A549 (cell line): ENCODE results near the gene NINJ1. TPM values are rescaled to one million over a fixed set of nuclear protein-coding genes. Genes with fewer than 3 reads are reported as not detected.
A peak's percentile ranks its signal among the peaks of the same experiment; 100 is the strongest.

Source experiments
- ATAC-seq, 2 experiments: fragments of 200-7000 bp in 1 of 2; fragments of >200 bp in 1 of 2; cut with Nextera tagmentation in 1 of 2; cut with Tn5 transposase in 1 of 2; 3 replicates each; pipeline versions ENCODE4 v1.8.0 to v1.9.1; 2018 to 2020; ENCODE audit warnings: mild to moderate bottlenecking in 1 of 2, moderate library complexity in 1 of 2
- CTCF ChIA-PET: fragments of 300-600 bp; sonication (Branson Sonifier 250); formaldehyde crosslinking; extraction: SDS; loops from one replicate; lab custom pipeline; 2021; ENCODE audit warnings: antibody characterized with exemption, inconsistent platforms; lab: Yijun Ruan, JAX
- POLR2A ChIA-PET: fragments of 350-600 bp; formaldehyde crosslinking; extraction: SDS; loops from one replicate; lab custom pipeline; 2021; ENCODE audit warnings: antibody characterized with exemption, inconsistent platforms; lab: Yijun Ruan, JAX
- DNase-seq, 2 experiments: peaks; one replicate each; pipeline versions ENCODE4 v3.0.0 to v3.0.0-alpha.2; 2011 to 2016; ENCODE audit warnings: low read depth in 1 of 2, low spot score in 1 of 2
- FAIRE-seq: peaks from 2 replicates; lab custom pipeline; 2011; peaks lifted over from hg19 to GRCh38; lab: Jason Lieb, UNC
- H3K27ac ChIP-seq, 2 experiments: fragments of >200 bp; sonication (Bioruptor Twin); formaldehyde crosslinking; 3 replicates each; pipeline ENCODE4 v1.5.1; 2016 to 2017
- H3K4me1 ChIP-seq: fragments of >200 bp; sonication (Bioruptor Twin); formaldehyde crosslinking; 3 replicates; pipeline ENCODE4 v1.6.1; 2016
- H3K4me2 ChIP-seq: fragments of >200 bp; sonication (Bioruptor Twin); formaldehyde crosslinking; 3 replicates; pipeline ENCODE4 v1.6.1; 2016
- H3K4me3 ChIP-seq: fragments of >200 bp; sonication (Bioruptor Twin); formaldehyde crosslinking; 3 replicates; pipeline ENCODE4 v1.5.1; 2016
- H3K9me3 ChIP-seq: fragments of >200 bp; sonication (Bioruptor Twin); formaldehyde crosslinking; 3 replicates; pipeline ENCODE4 v1.6.1; 2016
- BHLHE40 ChIP-seq: IDR thresholded peaks from 2 replicates; pipeline ENCODE4 v1.6.1; 2012; ENCODE audit warnings: low read depth, low read length, inconsistent platforms
- E2F6 ChIP-seq: IDR thresholded peaks from 2 replicates; pipeline ENCODE4 v1.6.1; 2012; ENCODE audit warnings: low read depth, borderline replicate concordance
- ELK1 ChIP-seq: fragments of 150-350 bp; IDR thresholded peaks from 2 replicates; pipeline ENCODE4 v1.6.1; 2014; ENCODE audit warnings: low read depth, mild to moderate bottlenecking, low read length
- EP300 ChIP-seq, 2 experiments: fragments of >200 bp; sonication (Bioruptor Twin); formaldehyde crosslinking; IDR thresholded peaks; 2 replicates in 1 of 2; 3 replicates in 1 of 2; pipeline ENCODE4 v1.6.1; 2016 to 2017
- ESRRA ChIP-seq: fragments of 150-350 bp; IDR thresholded peaks from 2 replicates; pipeline ENCODE4 v1.6.1; 2014; ENCODE audit warnings: mild to moderate bottlenecking, low read length, borderline replicate concordance
- FOXS1 ChIP-seq: fragments of 250-450 bp; sonication (Bioruptor Pico); IDR thresholded peaks from 2 replicates; pipeline ENCODE4 v1.5.0; 2020; ENCODE audit warnings: mild to moderate bottlenecking, moderate library complexity
- GATA3 ChIP-seq: IDR thresholded peaks from 2 replicates; pipeline ENCODE4 v1.6.1; 2012; ENCODE audit warnings: borderline replicate concordance
- HMGXB4 ChIP-seq: fragments of 250-450 bp; sonication (Bioruptor Pico); IDR thresholded peaks from 2 replicates; pipeline ENCODE4 v1.5.0; 2021; ENCODE audit warnings: mild to moderate bottlenecking, moderate library complexity, borderline replicate concordance
- HOXB13 ChIP-seq: fragments of 250-450 bp; sonication (Bioruptor Pico); IDR thresholded peaks from 2 replicates; pipeline ENCODE4 v1.5.0; 2020; ENCODE audit warnings: low read depth, mild to moderate bottlenecking, moderate library complexity
- HOXB5 ChIP-seq: fragments of 250-450 bp; sonication (Bioruptor Pico); IDR thresholded peaks from 2 replicates; pipeline ENCODE4 v1.5.0; 2020; ENCODE audit warnings: mild to moderate bottlenecking, moderate library complexity
- JUN ChIP-seq, 2 experiments: fragments of >200 bp; sonication (Bioruptor Twin); formaldehyde crosslinking; IDR thresholded peaks; 2 replicates in 1 of 2; 3 replicates in 1 of 2; pipeline ENCODE4 v1.6.1; 2016 to 2017
- KDM1A ChIP-seq: fragments of 200-600 bp; sonication (generic); IDR thresholded peaks from 2 replicates; pipeline ENCODE4 v1.6.1; 2016; ENCODE audit warnings: low read depth, mild to moderate bottlenecking
- MAZ ChIP-seq: fragments of 150-350 bp; IDR thresholded peaks from 2 replicates; pipeline ENCODE4 v1.6.1; 2014; ENCODE audit warnings: antibody characterized with exemption, low read depth, low read length, borderline replicate concordance
- RARB ChIP-seq: fragments of 250-450 bp; sonication (Bioruptor Pico); IDR thresholded peaks from 2 replicates; pipeline ENCODE4 v1.8.0; 2021; ENCODE audit warnings: mild to moderate bottlenecking, moderate library complexity
- RCOR1 ChIP-seq: fragments of 150-350 bp; IDR thresholded peaks from 2 replicates; pipeline ENCODE4 v1.6.1; 2014; ENCODE audit warnings: antibody characterized with exemption, low read length, low read depth
- RFX5 ChIP-seq: fragments of 450-650 bp; IDR thresholded peaks from 2 replicates; pipeline ENCODE4 v1.7.1; 2014; ENCODE audit warnings: antibody characterized with exemption, mild to moderate bottlenecking, moderate library complexity
- RNF2 ChIP-seq: fragments of 200-600 bp; sonication (generic); IDR thresholded peaks from 2 replicates; pipeline ENCODE4 v1.6.1; 2016; ENCODE audit warnings: low read depth, mild to moderate bottlenecking, antibody characterized with exemption, moderate library complexity, borderline replicate concordance
- SREBF2 ChIP-seq: fragments of 450-650 bp; IDR thresholded peaks from 2 replicates; pipeline ENCODE4 v1.6.1; 2014; ENCODE audit warnings: mild to moderate bottlenecking, moderate library complexity
- ZC3H11A ChIP-seq: fragments of 450-650 bp; IDR thresholded peaks from 2 replicates; pipeline ENCODE4 v1.6.1; 2014; ENCODE audit warnings: antibody characterized with exemption, mild to moderate bottlenecking
- ZNF302 ChIP-seq: fragments of 250-450 bp; sonication (Bioruptor Pico); IDR thresholded peaks from 2 replicates; pipeline ENCODE4 v1.9.0; 2021; ENCODE audit warnings: inconsistent platforms, mild to moderate bottlenecking, moderate library complexity
- WGBS: methylation state at CpG from one replicate; pipeline ENCODE4 v1.1.6; 2017; ENCODE audit errors: missing lambda C conversion rate; 5-methylcytosine and 5-hydroxymethylcytosine counted together
- polyA plus RNA-seq, 4 experiments: library from polyadenylated mRNA; depleted of rRNA in 3 of 4; stranded (reverse); fragments of >200 nt; fragmentation: RNase III in 1 of 4; extraction: RNeasy Plus Mini Kit Qiagen cat#74134 plus additional on column Dnase treatment in 1 of 4; gene quantifications; 2 replicates in 3 of 4; 3 replicates in 1 of 4; pipeline ENCODE4 v1.2.3, GENCODE V29; 2011 to 2017
- TF ChIP-seq, protein P1 (sequence below): fragments of 450-650 bp; IDR thresholded peaks from 2 replicates; pipeline ENCODE4 v1.6.1; 2014; ENCODE audit warnings: antibody characterized with exemption
- TF ChIP-seq, protein P2 (sequence below): IDR thresholded peaks from 2 replicates; pipeline ENCODE4 v1.6.1; 2012
- TF ChIP-seq, protein P3 (sequence below): fragments of >200 bp; sonication (Bioruptor Twin); formaldehyde crosslinking; IDR thresholded peaks from 3 replicates; pipeline ENCODE4 v1.5.1; 2016

NINJ1 gene
- polyA plus RNA-seq, 2 of the 4 experiments (the other 2 are of a cell fraction), result 27.0 to 60.4 TPM

GRCh38 chr9:93118863-93119702, 15.0 kb downstream of the NINJ1 start:
- TF ChIP-seq, protein P1, sequence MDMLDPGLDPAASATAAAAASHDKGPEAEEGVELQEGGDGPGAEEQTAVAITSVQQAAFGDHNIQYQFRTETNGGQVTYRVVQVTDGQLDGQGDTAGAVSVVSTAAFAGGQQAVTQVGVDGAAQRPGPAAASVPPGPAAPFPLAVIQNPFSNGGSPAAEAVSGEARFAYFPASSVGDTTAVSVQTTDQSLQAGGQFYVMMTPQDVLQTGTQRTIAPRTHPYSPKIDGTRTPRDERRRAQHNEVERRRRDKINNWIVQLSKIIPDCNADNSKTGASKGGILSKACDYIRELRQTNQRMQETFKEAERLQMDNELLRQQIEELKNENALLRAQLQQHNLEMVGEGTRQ, result no peak
- TF ChIP-seq KDM1A, result no peak
- TF ChIP-seq MAZ, result no peak
- TF ChIP-seq RARB (CRISPR knock-in tag), result no peak
- no peak for TF ChIP-seq GATA3
- TF ChIP-seq, protein P2, sequence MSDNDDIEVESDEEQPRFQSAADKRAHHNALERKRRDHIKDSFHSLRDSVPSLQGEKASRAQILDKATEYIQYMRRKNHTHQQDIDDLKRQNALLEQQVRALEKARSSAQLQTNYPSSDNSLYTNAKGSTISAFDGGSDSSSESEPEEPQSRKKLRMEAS, result no peak
- TF ChIP-seq ELK1, result no peak
- TF ChIP-seq RFX5, result no peak
- no peak for TF ChIP-seq ZC3H11A
- TF ChIP-seq EP300 (IDR thresholded peaks at IDR 0.05), result no peak
- no peak for TF ChIP-seq HOXB13 (CRISPR knock-in tag)
- TF ChIP-seq ESRRA, result no peak
- Histone ChIP-seq H3K4me2 (peak overlapping the region; percentile 68), H3K4me3 (no peak overlapping the region), H3K9me3 (no peaks in the 10 kb centered on the region), H3K4me1 (peaks cover 41% of the 10 kb centered on the region), H3K27ac (peak overlapping the region; percentile 85 to 95)
- no peak for DNase-seq
- ATAC-seq, result peak in 1 of 2 experiments; percentile 2; a peak in 1 of 6 replicates
- 90% methylated on average over 12 of the region's 12 CpGs for WGBS
- CTCF ChIA-PET, result interaction anchor here (0.6 to 8.0 kb wide), 17 partner anchors 11 to 447 kb away, joined by 3 to 109 read pairs (median 4); partner anchors contain the start of gene NINJ1
- no peak for FAIRE-seq
- POLR2A ChIA-PET, result interaction anchor here (0.6 to 1.8 kb wide), 4 partner anchors 10 to 23 kb away, joined by 3 to 35 read pairs (median 8); partner anchors contain the start of genes CARD19 and NINJ1

DNA sequence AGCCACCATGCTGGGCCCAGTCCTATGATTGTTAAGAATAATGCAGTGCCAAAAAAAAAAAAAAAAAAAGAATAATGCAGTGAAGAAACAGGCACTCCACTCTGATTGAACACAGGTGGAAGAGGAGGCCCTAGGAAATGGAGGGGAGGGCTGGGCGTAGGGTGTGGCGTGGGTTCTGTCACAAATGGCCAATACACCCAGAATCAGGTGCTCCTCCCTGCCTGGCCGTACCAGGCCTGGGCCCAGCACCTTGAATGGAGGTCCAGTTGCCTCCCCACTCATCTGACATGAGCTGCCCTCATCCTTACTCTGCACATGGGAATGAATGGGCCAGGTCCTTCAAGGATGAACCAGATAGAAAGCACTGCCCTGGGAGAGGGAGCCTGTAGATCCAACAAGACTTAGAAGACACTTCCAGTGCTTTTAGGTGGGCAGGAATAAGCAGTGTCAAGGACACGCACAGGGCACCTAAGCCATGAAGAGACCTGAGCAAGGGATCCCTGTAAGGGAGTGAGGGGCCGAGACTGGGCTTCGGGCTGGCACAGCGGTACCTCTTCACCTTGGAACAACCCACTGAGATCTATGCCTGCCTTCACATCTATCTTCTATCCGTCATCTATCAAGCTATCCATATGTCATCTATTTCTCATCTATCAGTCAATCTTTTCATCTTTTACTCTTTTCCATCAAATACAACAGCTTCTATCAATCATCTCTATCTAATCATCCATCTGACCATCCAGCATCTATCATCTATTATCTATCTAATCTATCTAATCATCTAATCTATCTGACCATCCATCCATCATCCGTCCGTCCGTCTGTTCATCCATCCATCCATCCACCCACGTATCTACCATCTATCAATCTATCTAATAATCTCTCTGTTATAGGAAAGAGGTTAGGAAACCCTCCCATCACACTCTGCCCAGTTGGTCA, 15.9 kb downstream of the NINJ1 start:
- FAIRE-seq, result no peak
- no peak for DNase-seq
- ATAC-seq, result no peak
- no peaks in the 10 kb centered on the region for H3K9me3 ChIP-seq
- CTCF ChIA-PET, result interaction anchor here (0.6 to 8.0 kb wide), 12 partner anchors 10 to 759 kb away, joined by 3 to 109 read pairs (median 4); partner anchors contain the start of gene NINJ1
- peak overlapping the region in 1 of 2 experiments; percentile 23; a peak in 1 of 6 replicates for H3K27ac ChIP-seq
- no peak overlapping the region for H3K4me3 ChIP-seq
- peaks cover 50% of the 10 kb centered on the region for H3K4me1 ChIP-seq
- WGBS, result 93% methylated on average over 12 of the region's 12 CpGs
- H3K4me2 ChIP-seq, result no peak overlapping the region
- POLR2A ChIA-PET, result interaction anchor here (0.6 to 1.0 kb wide), 2 partner anchors 9 to 16 kb away, joined by 3 to 4 read pairs; partner anchors contain the start of gene NINJ1
- TF ChIP-seq RCOR1 (no peak), HMGXB4 (CRISPR knock-in tag) (no peak), RNF2 (no peak), MAZ (no peak), HOXB5 (CRISPR knock-in tag) (no peak), BHLHE40 (no peak), JUN (IDR thresholded peaks at IDR 0.05) (no peak), E2F6 (no peak), FOXS1 (no peak), SREBF2 (no peak), ZNF302 (CRISPR knock-in tag) (no peak)
- TF ChIP-seq, protein P3, sequence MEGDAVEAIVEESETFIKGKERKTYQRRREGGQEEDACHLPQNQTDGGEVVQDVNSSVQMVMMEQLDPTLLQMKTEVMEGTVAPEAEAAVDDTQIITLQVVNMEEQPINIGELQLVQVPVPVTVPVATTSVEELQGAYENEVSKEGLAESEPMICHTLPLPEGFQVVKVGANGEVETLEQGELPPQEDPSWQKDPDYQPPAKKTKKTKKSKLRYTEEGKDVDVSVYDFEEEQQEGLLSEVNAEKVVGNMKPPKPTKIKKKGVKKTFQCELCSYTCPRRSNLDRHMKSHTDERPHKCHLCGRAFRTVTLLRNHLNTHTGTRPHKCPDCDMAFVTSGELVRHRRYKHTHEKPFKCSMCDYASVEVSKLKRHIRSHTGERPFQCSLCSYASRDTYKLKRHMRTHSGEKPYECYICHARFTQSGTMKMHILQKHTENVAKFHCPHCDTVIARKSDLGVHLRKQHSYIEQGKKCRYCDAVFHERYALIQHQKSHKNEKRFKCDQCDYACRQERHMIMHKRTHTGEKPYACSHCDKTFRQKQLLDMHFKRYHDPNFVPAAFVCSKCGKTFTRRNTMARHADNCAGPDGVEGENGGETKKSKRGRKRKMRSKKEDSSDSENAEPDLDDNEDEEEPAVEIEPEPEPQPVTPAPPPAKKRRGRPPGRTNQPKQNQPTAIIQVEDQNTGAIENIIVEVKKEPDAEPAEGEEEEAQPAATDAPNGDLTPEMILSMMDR, result no peak
